Posterior vena cava (tissue), 2 donors: Measurements from ENCODE around the gene OSMR. TPM values are rescaled to one million over a fixed set of nuclear protein-coding genes. Genes with fewer than 3 reads are reported as not detected.

Experiments
- DNase-seq: peaks from one replicate; pipeline ENCODE4 v3.0.0-alpha.2; 2020; ENCODE audit warnings: low spot score
- intact Hi-C, 2 donors: fragments of 100-400 bp; cut with DNase I; formaldehyde crosslinking; loops; one replicate each; pipeline versions ENCODE4 v1.14.1 to v1.14.2; 2022 to 2023
- long read RNA-seq, 2 donors: library from polyadenylated mRNA; unstranded; transcript quantifications; one replicate each; pipeline ENCODE4 v2.0.0, GENCODE V29; 2020 to 2021
- total RNA-seq, 2 donors: library from RNA; stranded (reverse); fragmentation: NEBNext Ultra II Directional; extraction: Animal tissue kit (Norgen Biotek cat#: 25700); gene quantifications; one replicate each; pipeline ENCODE4 v1.2.1, GENCODE V29; 2021
- donor health status: DM: yes; HTN: yes; CAD: no.
- donor health status: DM: yes; HTN: yes; CAD: no.

OSMR gene
- 100 to 1,000 TPM; 111 to 149 TPM for total RNA-seq
- long read RNA-seq, donor 1, full-length matches to known transcripts = 2 of 19 reads
- long read RNA-seq, donor 1, partial matches to known transcripts = 2 of 19 reads
- long read RNA-seq, donor 1, other reads (novel, unspliced or antisense) = 15 of 19 reads
- long read RNA-seq, donor 2, transcript OSMR-202 (7 exons, 1,740 nt) = major isoform, 11 of 46 reads
- long read RNA-seq, donor 2, partial matches to known transcripts = 12 of 46 reads
- long read RNA-seq, donor 2, other reads (novel, unspliced or antisense) = 23 of 46 reads

GRCh38 chr5:38845526-38846378 is at the start of gene OSMR:
TSS of gene OSMR (plus strand) at chr5:38846012. CDS start at chr5:38869045, 23,033 bp downstream.
- peak; percentile 98 for DNase-seq
- intact Hi-C loops = no loop called here

- DNase-seq = no peak
- intact Hi-C loops = no loop called here
These were observed 49.1 kb upstream of the OSMR start for GRCh38 chr5:38796742-38797108.

- no peak for DNase-seq
- intact Hi-C loops = no loop called here
These were observed 48.0 kb upstream of the OSMR start for GRCh38 chr5:38797838-38798237.

DNA sequence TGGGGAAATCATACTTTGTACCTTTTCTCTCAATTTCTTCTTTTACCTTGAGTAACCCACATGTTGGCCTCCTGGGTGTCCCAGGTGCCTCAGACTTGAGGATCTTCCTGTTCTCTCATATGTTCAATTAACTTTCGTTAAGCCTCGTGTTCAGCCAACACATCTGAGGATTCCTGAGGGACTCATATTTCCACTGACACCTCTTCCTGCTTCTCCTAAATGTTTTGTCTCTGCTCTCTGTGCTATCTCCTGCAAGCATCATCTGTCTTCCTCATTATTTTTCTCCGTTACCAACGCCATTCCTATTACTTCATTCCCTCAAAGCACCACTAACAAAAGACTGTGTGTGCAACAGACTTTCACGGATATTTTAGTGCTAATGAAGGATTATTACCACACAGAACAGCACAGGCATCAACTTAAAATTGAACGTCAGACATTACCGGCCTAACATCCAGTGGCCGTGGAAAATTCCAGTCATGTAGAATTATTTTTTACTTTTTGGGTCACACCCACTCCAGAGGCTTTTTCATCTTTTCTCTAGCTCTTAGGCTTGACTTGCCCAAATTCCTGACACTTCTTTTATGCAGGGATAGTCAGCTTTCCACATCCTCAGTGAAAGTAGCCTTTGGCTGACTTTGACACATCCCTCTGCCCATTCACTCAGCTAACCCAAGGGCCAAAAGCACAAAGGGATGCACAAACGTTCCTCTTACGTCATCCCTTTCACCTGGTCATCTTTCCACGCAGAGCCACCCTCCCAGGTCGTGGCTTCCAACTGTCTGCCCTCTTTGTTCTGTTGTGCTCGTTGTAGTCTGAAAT is 46.0 kb upstream of the OSMR start:
- DNase-seq = no peak
- intact Hi-C loops = loop anchor here in 1 of 2 donors (5.0 to 10.0 kb wide), 3 partner anchors 145 to 362 kb away; partner anchors contain the start of gene LIFR

- intact Hi-C loops = loop anchor here in 1 of 2 donors (5.0 to 10.0 kb wide), 3 partner anchors 146 to 363 kb away; partner anchors contain the start of gene LIFR
- DNase-seq = no peak
These were observed 45.3 kb upstream of the OSMR start for GRCh38 chr5:38800515-38800914.

DNA sequence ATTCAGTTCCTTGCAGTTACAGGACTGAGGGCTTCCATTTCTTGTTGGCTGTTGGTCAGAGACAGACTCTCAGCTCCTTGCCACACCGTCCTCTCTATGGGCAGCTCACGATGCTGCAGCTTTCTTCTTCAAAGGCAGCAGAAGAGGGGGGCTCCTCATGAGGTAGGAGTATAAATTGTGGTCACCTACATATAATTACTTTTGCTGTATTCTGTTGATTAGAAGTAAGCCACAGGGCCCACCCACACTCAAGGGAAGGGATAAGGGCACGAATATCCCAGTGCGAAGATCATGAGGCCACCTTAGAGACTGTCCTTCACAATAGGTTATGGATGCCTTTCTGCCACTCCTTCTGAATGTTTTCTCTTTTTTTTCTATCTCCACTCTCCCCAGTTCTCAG is 43.7 kb upstream of the OSMR start:
- intact Hi-C loops = loop anchor here in 1 of 2 donors (5.0 to 10.0 kb wide), 3 partner anchors 147 to 365 kb away; partner anchors contain the start of gene LIFR
- DNase-seq = no peak

GRCh38 chr5:38803246-38803645 is 42.6 kb upstream of the OSMR start:
- intact Hi-C loops = loop anchor here in 1 of 2 donors (5.0 to 10.0 kb wide), 3 partner anchors 148 to 366 kb away; partner anchors contain the start of gene LIFR
- no peak for DNase-seq

DNA sequence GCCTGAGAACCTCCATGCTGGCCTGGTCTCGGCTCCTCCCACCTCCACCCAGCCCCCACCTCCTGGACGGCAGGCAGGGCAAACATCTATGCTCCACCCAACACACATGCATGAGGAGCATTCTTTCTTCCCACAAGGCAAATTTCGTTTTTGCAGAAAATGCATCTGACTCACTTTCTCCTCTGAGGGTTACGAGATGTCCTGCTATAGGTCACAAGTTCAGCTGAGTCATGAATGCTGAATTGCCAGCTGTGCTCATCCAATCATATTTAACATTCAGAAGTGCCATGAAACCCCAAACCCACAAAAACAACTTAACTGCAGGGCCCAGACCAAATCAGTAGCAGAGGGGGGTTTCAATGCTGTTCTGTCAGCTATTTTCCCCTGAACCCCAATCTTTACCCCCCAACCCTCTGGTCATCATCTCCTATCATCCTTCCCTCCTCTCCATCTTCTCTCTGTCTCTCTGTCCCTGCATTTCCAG is 39.0 kb upstream of the OSMR start:
- no peak for DNase-seq
- intact Hi-C loops = loop anchor here in 1 of 2 donors (10.0 kb wide), 2 partner anchors 152 to 252 kb away; partner anchors contain the start of gene LIFR

DNA sequence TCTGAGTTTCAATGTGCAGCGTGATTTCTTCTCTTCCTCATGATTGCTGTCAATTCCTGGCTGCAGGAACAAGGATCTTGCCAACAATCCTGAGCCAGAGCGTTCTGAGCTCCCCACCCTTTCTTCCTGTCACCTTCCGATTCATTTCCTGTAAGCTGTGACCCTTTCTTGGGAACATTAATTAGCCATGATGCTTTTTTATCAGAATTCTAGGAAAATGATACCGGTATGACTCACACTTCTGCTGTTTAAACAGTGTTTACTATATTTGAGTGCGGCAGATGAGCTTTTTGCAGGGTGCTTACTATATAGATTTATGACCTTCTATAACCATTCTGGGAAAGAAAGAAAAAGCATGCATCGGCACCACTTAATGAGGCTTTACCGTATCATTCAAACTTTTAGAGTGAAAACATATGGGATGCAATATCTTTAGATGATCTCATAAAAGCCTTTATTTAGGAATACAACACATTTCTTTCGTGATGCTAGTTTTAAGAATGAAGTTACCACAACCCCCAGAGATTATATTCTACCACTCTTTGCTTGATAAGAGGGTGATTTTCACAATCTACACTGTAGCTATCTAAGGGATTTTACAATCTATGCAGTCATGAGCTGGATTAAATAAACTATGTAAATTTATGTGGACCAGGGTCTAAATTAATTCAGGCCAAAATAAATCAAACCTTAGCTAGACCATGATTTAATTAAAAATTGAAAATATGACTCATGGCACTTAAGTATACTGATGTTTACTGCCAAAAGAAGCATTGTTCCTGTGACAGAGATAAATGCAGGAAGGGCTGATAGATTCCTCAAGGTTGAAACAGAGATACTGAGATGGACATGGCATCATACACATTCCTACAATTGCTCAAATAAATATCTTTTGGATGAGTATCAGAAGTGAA is 38.0 kb upstream of the OSMR start:
- intact Hi-C loops = loop anchor here in 1 of 2 donors (10.0 kb wide), 2 partner anchors 153 to 253 kb away; partner anchors contain the start of gene LIFR
- no peak for DNase-seq

GRCh38 chr5:38808666-38809343 is 37.0 kb upstream of the OSMR start:
- DNase-seq = peak; percentile 83
- intact Hi-C loops = loop anchor here in 1 of 2 donors (10.0 kb wide), 2 partner anchors 154 to 254 kb away; partner anchors contain the start of gene LIFR

- DNase-seq = peak; percentile 93
- intact Hi-C loops = loop anchor here (5.0 to 10.0 kb wide), 3 partner anchors 155 to 362 kb away; partner anchors contain the start of gene LIFR (in 1 of the 2)
These were observed 36.1 kb upstream of the OSMR start for GRCh38 chr5:38809388-38810359.

DNA sequence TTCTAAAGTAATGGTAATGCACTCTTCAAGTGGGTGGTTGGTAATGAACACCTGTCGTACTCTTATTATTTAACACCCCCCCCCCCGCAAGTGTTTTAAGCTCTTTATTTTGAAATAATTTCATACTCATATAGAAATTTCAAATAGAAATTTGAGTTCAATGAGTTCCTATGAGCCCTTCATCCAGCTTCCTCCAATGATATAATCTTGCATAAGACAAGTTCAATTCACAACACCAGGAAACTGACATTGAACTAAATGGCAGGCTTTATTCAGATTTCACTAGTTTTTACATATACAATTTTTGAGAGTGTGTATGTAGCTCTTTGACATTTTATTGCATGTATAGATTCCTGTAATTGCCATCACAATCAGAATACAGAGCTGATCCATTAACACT is 30.9 kb upstream of the OSMR start:
- no peak for DNase-seq
- intact Hi-C loops = loop anchor here in 1 of 2 donors (5.0 kb wide), 1 partner anchor 368 kb away; no protein-coding TSS in a partner anchor

DNA sequence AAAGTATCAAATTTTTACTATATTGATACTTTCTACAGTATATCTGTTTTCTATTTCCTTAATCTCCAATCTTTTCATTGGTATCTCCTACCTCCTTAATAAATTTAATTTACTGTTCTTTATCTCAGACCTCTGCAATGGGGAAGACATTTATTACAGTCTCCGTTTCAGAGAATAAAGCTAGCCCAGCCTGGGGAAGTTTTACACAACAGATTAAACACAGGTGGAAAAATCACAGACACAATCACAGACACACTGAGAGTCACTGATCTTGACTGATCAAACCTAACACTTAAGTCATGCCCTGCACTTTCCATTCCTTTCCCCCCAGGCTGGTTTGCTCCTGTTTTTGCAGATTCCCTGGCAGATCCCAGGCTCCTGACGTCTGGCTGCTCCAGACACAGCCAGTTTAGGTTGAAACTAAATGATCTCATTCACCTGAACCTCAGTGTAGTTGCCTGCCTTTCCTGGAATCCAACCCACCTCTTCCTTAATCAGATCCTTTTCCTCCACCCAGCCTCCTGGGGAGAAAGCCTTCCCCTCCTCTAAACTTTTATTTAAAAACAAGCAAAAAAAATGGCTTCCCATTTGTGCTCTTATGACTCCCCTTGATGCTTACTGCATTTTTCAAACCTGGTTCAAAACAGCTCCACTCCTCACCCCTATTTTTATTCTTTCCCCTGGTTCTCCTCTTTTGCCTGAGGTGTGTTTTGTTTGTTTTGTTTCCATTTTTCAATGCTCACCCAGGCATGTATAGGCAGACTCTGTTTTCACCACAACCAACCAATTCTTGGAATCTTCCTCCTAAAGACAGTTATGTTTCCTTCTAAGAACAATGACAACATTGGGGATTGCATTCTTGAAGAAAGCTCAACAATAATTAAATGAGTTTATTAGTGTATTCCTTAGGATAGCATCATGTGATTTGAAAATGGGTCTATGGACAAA is 29.5 kb upstream of the OSMR start:
- intact Hi-C loops = no loop called here
- DNase-seq = no peak

- DNase-seq = no peak
- intact Hi-C loops = no loop called here
These were observed 24.1 kb upstream of the OSMR start for GRCh38 chr5:38821679-38822078.

DNA sequence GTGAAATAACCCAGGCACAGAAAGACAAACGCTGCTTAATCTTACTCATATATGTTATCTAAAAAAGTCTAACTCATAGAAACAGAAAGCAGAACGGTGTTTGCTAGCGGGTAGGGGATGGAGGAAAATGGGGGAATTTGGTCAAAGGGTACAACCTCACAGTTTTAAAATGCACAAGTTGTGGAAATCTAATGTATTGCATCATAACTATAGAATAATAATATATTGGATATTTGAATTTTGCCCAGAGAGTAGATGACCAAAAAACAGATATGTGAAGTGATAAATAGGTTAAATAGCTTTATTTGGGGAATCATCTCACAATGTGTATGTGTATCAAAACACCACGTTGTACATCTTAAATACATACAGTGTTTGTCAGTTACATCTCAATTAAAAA is 22.3 kb upstream of the OSMR start:
- intact Hi-C loops = no loop called here

More for the DNA sequence above, 22.3 kb upstream of the OSMR start:
- no peak for DNase-seq
